OCI-LY1 (cell line): ENCODE results near the gene LRCH1.

Experiments used
- H2AFZ ChIP-seq: fragments of 200-600 bp; sonication (generic), shearing (Covaris generic); 2 replicates; pipeline ENCODE4 v1.6.0; 2014; ENCODE audit warnings: antibody characterized with exemption, mild to moderate bottlenecking, low read length
- H3F3A ChIP-seq: fragments of 200-600 bp; sonication (generic), shearing (Covaris generic); 2 replicates; pipeline ENCODE4 v1.6.0; 2014; ENCODE audit warnings: mild to moderate bottlenecking, antibody characterized with exemption, low read length, moderate library complexity; ENCODE audit not compliant: insufficient read depth
- H3K27ac ChIP-seq: fragments of 200-600 bp; sonication (generic); 2 replicates; pipeline ENCODE4 v1.5.1; 2014; ENCODE audit warnings: low read length, mixed run types, mild to moderate bottlenecking, low read depth; ENCODE audit not compliant: poor library complexity, severe bottlenecking
- H3K27me3 ChIP-seq: fragments of 200-600 bp; sonication (generic); 2 replicates; pipeline ENCODE4 v1.6.0; 2014; ENCODE audit warnings: antibody characterized with exemption, mild to moderate bottlenecking, low read length, moderate library complexity; ENCODE audit not compliant: insufficient read depth
- H3K36me3 ChIP-seq: fragments of 200-600 bp; sonication (generic); 2 replicates; pipeline ENCODE4 v1.6.1; 2014; ENCODE audit warnings: mild to moderate bottlenecking, antibody characterized with exemption, low read length, moderate library complexity, mixed read lengths; ENCODE audit not compliant: insufficient read depth
- H3K4me1 ChIP-seq: fragments of 200-600 bp; sonication (generic); 2 replicates; pipeline ENCODE4 v1.5.1; 2014; ENCODE audit warnings: mild to moderate bottlenecking, low read length, moderate library complexity; ENCODE audit not compliant: insufficient read depth, severe bottlenecking
- H3K4me2 ChIP-seq: fragments of 200-600 bp; sonication (generic), shearing (Covaris generic); 2 replicates; pipeline ENCODE4 v1.6.1; 2014; ENCODE audit warnings: low read length
- H3K4me3 ChIP-seq: fragments of 200-600 bp; sonication (generic); 2 replicates; pipeline ENCODE4 v1.5.1; 2014; ENCODE audit warnings: low read length, low read depth, mild to moderate bottlenecking, mixed read lengths; ENCODE audit not compliant: poor library complexity, severe bottlenecking
- H3K79me2 ChIP-seq: fragments of 200-600 bp; shearing (Covaris generic); 2 replicates; pipeline ENCODE4 v1.6.1; 2016; ENCODE audit warnings: mixed run types, low read length, mixed read lengths; ENCODE audit not compliant: insufficient read depth
- H3K9ac ChIP-seq: fragments of 200-600 bp; sonication (generic), shearing (Covaris generic); 2 replicates; pipeline ENCODE4 v1.6.1; 2014; ENCODE audit warnings: mild to moderate bottlenecking, low read length, mixed read lengths
- H3K9me2 ChIP-seq: fragments of 200-600 bp; sonication (generic), shearing (Covaris generic); 2 replicates; pipeline ENCODE4 v1.6.1; 2014; ENCODE audit warnings: low read depth, mild to moderate bottlenecking, low read length, mixed read lengths
- H3K9me3 ChIP-seq: fragments of 200-600 bp; shearing (Covaris generic); 2 replicates; pipeline ENCODE4 v1.6.1; 2014; ENCODE audit warnings: low read length, mixed read lengths
- H4K20me1 ChIP-seq: fragments of 200-600 bp; sonication (generic), shearing (Covaris generic); 2 replicates; pipeline ENCODE4 v1.6.0; 2016; ENCODE audit warnings: mild to moderate bottlenecking, low read length; ENCODE audit not compliant: insufficient read depth
- CTCF ChIP-seq: fragments of 200-600 bp; sonication (generic), shearing (Covaris generic); IDR thresholded peaks from 2 replicates; pipeline ENCODE4 v1.5.1; 2017; ENCODE audit warnings: mild to moderate bottlenecking, antibody characterized with exemption, low read length, moderate library complexity, mixed read lengths
- EZH2 ChIP-seq: fragments of 200-600 bp; sonication (generic), shearing (Covaris generic); IDR thresholded peaks from 2 replicates; pipeline ENCODE4 v1.8.0; 2017; ENCODE audit warnings: borderline replicate concordance, mixed run types, mild to moderate bottlenecking, antibody characterized with exemption, low read length, moderate library complexity, mixed read lengths

The LRCH1 gene

GRCh38 chr13:46580362-46580839, 27.4 kb downstream of the LRCH1 start:
- Histone ChIP-seq H3K4me1 (peaks cover 9% of the 10 kb centered on the region), H3F3A (no peaks in the 10 kb centered on the region)

GRCh38 chr13:46582190-46582589, 29.2 kb downstream of the LRCH1 start:
- Histone ChIP-seq H3F3A (no peaks in the 10 kb centered on the region), H3K27ac (no peak overlapping the region), H3K4me3 (no peak overlapping the region), H3K9ac (no peak overlapping the region), H3K9me3 (no peaks in the 10 kb centered on the region), H3K4me1 (peaks cover 17% of the 10 kb centered on the region), H2AFZ (no peak overlapping the region), H3K9me2 (no peaks in the 10 kb centered on the region), H3K27me3 (no peaks in the 10 kb centered on the region), H3K4me2 (no peak overlapping the region), H3K36me3 (no peaks in the 10 kb centered on the region), H3K79me2 (no peaks in the 10 kb centered on the region), H4K20me1 (peaks cover 3% of the 10 kb centered on the region; the same call in 1 of the 2 replicates)
- no peak for TF ChIP-seq CTCF
- TF ChIP-seq EZH2, result no peak

More at GRCh38 chr13:46580362-46580839, 27.4 kb downstream of the LRCH1 start:
- H3K36me3 ChIP-seq, result peaks cover 4% of the 10 kb centered on the region; the same call in 1 of the 2 replicates
- no peaks in the 10 kb centered on the region for H3K9me3 ChIP-seq
- H3K4me2 ChIP-seq, result no peak overlapping the region
- TF ChIP-seq CTCF, result no peak
- TF ChIP-seq EZH2, result no peak
- H3K9me2 ChIP-seq, result no peaks in the 10 kb centered on the region
- no peaks in the 10 kb centered on the region for H3K79me2 ChIP-seq
- no peak overlapping the region for H2AFZ ChIP-seq
- no peak overlapping the region for H3K9ac ChIP-seq
- peaks cover 3% of the 10 kb centered on the region; the same call in 1 of the 2 replicates for H4K20me1 ChIP-seq
- H3K27ac ChIP-seq, result no peak overlapping the region
- no peak overlapping the region for H3K4me3 ChIP-seq
- no peaks in the 10 kb centered on the region for H3K27me3 ChIP-seq

GRCh38 chr13:46586751-46587514, 34.0 kb downstream of the LRCH1 start:
- Histone ChIP-seq H3K4me3 (no peak overlapping the region), H3K27ac (no peak overlapping the region), H3K4me2 (no peak overlapping the region; the same call in 1 of the 2 replicates), H3K36me3 (no peaks in the 10 kb centered on the region), H3K9me3 (no peaks in the 10 kb centered on the region), H2AFZ (no peak overlapping the region), H3F3A (no peaks in the 10 kb centered on the region), H4K20me1 (no peaks in the 10 kb centered on the region), H3K79me2 (no peaks in the 10 kb centered on the region), H3K9ac (no peak overlapping the region), H3K9me2 (no peaks in the 10 kb centered on the region), H3K4me1 (peaks cover 29% of the 10 kb centered on the region), H3K27me3 (no peaks in the 10 kb centered on the region)
- TF ChIP-seq CTCF (no peak), EZH2 (no peak)
